Glutamatergic neuron (in vitro differentiated cells): Measurements from ENCODE around the gene LRRC56. TPM values are rescaled to one million over a fixed set of nuclear protein-coding genes. Genes with fewer than 3 reads are reported as not detected.

ENCODE experiments used
- DNase-seq: peaks from one replicate; pipeline ENCODE4 v3.0.0; 2022
- H3K27ac Mint-ChIP-seq: one replicate; pipeline ENCODE4 v1.8.0; 2020; ENCODE audit warnings: mild to moderate bottlenecking, mixed read lengths, inconsistent platforms; ENCODE audit not compliant: unreplicated experiment
- H3K27me3 Mint-ChIP-seq: one replicate; pipeline ENCODE4 v1.8.0; 2020; ENCODE audit warnings: mild to moderate bottlenecking, moderate library complexity, mixed read lengths, inconsistent platforms; ENCODE audit not compliant: unreplicated experiment
- H3K36me3 Mint-ChIP-seq: one replicate; pipeline ENCODE4 v1.8.0; 2020; ENCODE audit warnings: mild to moderate bottlenecking, mixed read lengths, inconsistent platforms; ENCODE audit not compliant: unreplicated experiment
- H3K4me1 Mint-ChIP-seq: one replicate; pipeline ENCODE4 v1.8.0; 2020; ENCODE audit warnings: mild to moderate bottlenecking, low read depth, mixed read lengths, inconsistent platforms; ENCODE audit not compliant: unreplicated experiment
- H3K4me3 Mint-ChIP-seq: one replicate; pipeline ENCODE4 v1.8.0; 2020; ENCODE audit warnings: mild to moderate bottlenecking, mixed read lengths, inconsistent platforms; ENCODE audit not compliant: unreplicated experiment
- H3K9me3 Mint-ChIP-seq: one replicate; pipeline ENCODE4 v1.8.0; 2020; ENCODE audit warnings: mild to moderate bottlenecking, moderate library complexity, mixed read lengths, inconsistent platforms; ENCODE audit not compliant: unreplicated experiment
- CTCF ChIP-seq: fragments of 200-600 bp; sonication (generic); IDR thresholded peaks from one replicate; pipeline ENCODE4 v1.5.0; 2021; ENCODE audit not compliant: partially characterized antibody, unreplicated experiment
- total RNA-seq: library from RNA; stranded (reverse); fragmentation: NEBNext Ultra II Directional; extraction: Animal tissue kit (Norgen Biotek cat#: 25700); gene quantifications from one replicate; pipeline ENCODE4 v1.2.1, GENCODE V29; 2021; ENCODE audit not compliant: unreplicated experiment

Gene LRRC56
- total RNA-seq, 1 donor from 2014 or later: 2.6 TPM

GRCh38 chr11:534396-535209 is 2.7 kb upstream of the LRRC56 start:
- H3K4me3 Mint-ChIP-seq: peak overlapping the region; percentile 64
- DNase-seq: no peak
- H3K27me3 Mint-ChIP-seq: peaks cover 4% of the 10 kb centered on the region
- H3K9me3 Mint-ChIP-seq: peaks cover 5% of the 10 kb centered on the region
- no peaks in the 10 kb centered on the region for H3K4me1 Mint-ChIP-seq
- no peak for TF ChIP-seq CTCF
- no peaks in the 10 kb centered on the region for H3K36me3 Mint-ChIP-seq
- no peak overlapping the region for H3K27ac Mint-ChIP-seq

GRCh38 chr11:535210-535518 is 2.2 kb upstream of the LRRC56 start:
- H3K9me3 Mint-ChIP-seq: peaks cover 5% of the 10 kb centered on the region
- H3K27me3 Mint-ChIP-seq: peaks cover 4% of the 10 kb centered on the region
- no peak for TF ChIP-seq CTCF
- H3K36me3 Mint-ChIP-seq: no peaks in the 10 kb centered on the region
- no peak overlapping the region for H3K4me3 Mint-ChIP-seq
- no peak for DNase-seq
- no peaks in the 10 kb centered on the region for H3K4me1 Mint-ChIP-seq
- H3K27ac Mint-ChIP-seq: no peak overlapping the region

- Mint-ChIP-seq H3K9me3 (peaks cover 5% of the 10 kb centered on the region), H3K4me3 (peak within 1 kb of the TSS; percentile 92), H3K27ac (peak within 1 kb of the TSS; percentile 83), H3K27me3 (peaks cover 4% of the 10 kb centered on the region), H3K36me3 (no peaks in the 10 kb centered on the region), H3K4me1 (no peaks in the 10 kb centered on the region)
- DNase-seq: peak; percentile 98
- TF ChIP-seq CTCF: no peak
Observed at GRCh38 chr11:535519-536454, 1.5 kb upstream of the LRRC56 start, which contains the start of gene HRAS. Gene HRAS, minus strand, starts transcription at chr11:535576.

- Mint-ChIP-seq H3K27me3 (peaks cover 4% of the 10 kb centered on the region), H3K4me3 (no peak overlapping the region), H3K36me3 (no peaks in the 10 kb centered on the region), H3K27ac (no peak overlapping the region), H3K9me3 (peaks cover 5% of the 10 kb centered on the region), H3K4me1 (no peaks in the 10 kb centered on the region)
- no peak for TF ChIP-seq CTCF
- no peak for DNase-seq
Observed at GRCh38 chr11:537622-538430, 499 bp downstream of the LRRC56 start.
